Activated CD8-positive, alpha-beta memory T cell treated with anti-CD3 and anti-CD28 coated beads for 1 hour (primary cell): ENCODE measurements around the gene CAPN14.

ENCODE experiments used
- DNase-seq, 2 donors: peaks; one replicate each; pipeline ENCODE4 v3.0.0-alpha.2; 2020; ENCODE audit warnings: low read depth in 1 of 2; ENCODE audit errors: extremely low read depth in 1 of 2

CAPN14 gene

DNA sequence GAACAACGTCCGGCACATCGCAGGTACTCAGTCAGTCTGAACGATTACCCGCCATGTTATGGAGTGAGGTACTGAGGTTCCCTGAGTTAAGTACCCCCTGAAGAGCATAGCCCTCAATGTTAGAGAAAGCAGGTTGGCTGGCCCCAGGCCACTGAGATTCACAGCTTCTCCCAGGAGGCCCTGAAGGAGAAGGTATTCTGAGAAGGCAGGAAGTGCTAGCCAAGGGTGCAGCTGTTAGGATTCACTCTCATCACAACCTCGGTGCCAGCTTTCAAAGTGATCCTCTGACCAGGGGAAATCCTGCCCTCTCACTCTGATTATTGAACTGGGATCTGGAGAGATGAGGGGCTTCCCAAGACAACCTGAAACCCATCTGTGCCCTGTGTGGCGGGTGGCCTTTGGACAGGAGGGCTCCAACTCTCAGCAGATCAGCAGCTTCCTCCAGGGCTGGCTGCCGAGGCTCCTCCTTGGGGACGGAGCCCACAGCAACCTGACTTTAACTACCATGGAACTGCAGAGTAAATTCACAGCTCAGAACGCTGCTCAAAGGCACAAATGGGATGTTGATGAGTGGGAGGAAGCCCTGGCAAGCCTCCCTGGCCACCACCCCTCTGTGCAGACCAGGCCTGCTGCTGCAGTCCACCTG lies 24.4 kb upstream of the CAPN14 start:
- DNase-seq, result no peak

DNA sequence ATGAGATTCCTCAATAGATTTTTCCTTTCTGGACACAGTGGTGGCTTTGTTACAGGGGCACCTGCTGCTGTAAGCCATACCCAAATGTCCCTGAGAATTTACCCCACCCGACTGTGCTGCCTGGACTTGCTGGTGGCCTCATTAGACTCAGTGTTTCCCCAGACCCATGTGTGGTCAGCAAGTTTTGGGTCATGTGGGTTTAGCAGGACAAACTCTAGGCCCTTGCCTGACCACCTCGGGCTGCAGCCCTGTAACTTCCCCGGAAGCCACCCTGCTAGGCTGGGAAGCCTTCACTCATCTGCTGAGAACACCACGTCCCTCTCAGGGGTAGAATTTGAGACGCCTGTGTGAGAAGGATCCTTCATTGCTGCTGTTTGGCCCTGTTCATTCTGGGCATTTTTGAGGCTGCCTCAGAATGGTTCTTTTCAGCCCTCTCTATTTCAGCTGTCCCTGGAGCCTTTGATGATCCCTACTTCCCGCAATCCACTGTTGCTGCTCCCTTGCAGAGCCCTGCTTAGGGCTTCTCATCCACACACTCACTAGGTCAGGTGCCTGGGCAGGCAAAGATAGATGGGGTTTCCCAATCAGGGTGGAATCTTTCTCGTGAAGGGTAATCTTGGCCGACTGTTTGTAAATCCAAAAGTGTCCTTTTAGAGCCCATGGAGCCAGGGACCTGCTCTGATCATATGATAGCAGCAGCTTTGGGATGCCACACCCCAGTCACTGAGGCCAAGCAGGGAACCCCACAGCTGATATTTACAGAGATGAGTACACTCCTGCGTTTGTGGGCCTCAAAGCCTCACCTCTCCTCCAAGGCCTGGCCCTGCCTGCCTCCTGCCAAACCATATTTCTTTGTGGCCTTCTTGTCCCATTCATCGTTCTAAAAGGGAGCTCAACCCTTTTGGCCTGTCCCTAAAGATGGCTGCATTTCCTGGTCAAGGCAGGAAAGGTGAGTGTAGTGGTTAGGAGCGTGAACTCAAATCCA lies 23.4 kb upstream of the CAPN14 start:
- DNase-seq, result no peak

DNA sequence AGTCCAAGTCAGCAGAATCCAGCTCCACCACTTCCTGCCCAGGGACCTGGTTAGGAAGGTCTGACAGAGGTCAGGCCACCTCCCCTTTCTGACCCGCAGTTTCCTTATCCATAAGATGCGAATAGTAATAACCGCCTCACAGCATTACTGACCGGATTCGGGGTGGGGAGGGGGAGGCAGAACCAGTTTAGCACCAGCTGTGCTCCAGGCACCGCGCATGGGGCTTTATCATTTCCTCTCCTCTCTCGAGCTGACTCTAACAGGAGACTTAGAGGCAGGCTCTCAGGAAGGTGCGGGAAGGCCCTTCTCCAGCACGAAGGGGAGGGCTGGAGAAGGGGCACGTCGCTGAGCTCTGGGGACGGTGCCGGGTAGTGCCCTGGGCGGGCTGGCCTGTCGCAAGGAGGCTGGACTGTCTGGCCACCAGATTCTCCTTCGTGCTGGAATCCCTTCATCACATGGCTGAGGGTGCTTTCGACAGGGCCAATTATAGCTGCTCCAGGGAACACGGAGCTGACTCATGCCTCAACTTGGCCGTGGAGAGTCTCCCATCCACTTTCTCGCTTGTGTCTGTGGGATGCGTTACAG lies 22.4 kb upstream of the CAPN14 start:
- DNase-seq, result no peak

DNA sequence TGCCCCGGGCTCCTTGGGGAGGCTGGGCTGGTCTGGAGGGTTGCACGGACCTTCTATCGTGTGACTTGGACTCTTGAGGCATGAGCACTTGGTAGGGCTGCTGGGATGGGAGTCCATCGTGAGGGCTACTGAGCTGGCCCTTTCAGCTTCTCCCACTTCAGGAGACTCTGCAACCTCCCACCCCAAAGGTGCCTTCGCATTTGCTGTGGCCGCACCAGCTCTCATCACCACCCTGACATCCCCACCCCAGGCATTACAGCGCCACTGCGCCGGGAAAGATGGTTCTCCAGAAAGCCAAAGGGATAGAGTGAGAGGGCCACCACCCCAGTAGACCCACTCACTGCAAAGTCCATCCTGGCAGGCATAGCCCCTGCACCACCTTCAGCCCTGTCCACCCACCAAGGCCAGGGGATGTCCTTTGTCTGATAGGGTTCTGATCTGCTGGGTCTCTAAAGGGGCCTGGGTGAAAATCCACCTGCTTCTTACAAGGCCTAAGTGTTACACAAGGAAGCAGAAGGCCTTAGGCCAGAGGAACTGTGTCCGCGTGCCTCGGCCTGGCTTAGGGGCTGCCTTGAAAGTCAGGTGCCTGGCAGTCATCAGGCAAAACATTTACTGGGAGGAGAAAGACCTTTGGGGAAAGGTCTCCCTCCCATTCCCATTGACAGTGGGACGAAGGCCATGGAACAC lies 21.7 kb upstream of the CAPN14 start:
- no peak for DNase-seq

DNA sequence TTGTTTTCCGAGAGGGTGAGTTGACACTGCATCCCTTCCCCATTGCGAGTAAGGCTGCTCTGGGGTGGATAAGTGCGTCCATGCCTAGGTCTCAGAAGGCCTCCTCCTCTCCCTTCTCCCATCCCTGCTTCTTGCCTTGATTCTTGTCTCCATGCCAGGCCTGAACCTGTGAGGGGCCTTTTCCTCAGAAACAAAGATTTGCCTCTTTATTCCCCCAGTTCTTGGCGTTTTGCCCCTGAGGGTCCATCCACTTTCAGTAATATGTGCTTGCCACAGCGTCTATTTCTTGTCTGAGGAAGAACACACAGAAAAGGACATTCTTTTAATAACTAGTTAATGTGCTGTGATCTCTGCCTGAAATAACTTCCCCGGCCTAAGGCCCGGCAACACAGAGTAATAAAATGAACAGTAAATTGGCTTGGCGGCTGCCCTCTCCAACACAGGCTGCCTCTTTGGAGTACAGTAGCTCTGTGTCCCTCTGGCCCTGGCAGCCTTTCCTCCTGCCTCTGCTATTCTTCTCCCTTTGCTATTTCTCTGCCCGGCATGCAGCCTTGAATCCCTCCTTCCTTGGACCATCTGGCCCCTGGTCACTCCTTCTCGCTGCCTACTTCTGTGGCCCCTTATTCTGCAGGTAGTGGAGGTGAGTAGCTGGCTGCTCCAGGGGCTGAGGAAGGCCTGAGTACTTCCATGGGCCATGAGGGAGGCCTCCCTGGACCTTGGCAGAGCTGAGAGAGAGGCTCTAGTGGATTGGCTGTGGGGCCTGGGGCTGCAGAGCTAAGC lies 21.0 kb upstream of the CAPN14 start:
- DNase-seq, result no peak

DNA sequence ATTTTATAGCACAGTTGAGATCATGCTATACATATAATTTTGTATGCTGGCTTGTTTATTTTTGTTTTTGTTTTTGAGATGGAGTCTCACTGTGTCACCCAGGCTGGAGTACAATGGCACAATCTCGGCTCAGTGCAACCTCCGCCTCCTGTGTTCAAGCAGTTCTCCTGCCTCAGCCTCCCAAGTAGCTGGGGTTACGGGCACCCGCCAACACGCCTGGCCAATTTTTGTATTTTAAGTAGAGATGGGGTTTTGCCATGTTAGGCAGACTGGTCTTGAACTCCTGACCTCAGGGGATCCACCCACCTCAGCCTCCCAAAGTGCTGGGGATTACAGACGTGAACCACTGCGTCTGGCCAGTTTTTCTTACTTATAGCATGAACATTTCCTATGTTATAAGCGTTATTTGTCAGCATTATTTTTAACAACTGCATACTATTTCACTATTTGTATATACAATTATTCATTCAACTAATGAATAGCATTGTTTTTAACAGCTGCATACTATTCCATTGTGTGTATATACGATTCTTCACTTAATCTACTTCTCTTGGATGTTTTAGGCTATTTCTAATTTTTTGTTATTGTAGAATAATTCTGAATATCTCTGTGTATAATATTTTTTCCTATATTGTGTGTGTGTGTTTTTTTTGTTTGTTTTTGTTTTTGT lies 20.2 kb upstream of the CAPN14 start:
- DNase-seq, result no peak

DNA sequence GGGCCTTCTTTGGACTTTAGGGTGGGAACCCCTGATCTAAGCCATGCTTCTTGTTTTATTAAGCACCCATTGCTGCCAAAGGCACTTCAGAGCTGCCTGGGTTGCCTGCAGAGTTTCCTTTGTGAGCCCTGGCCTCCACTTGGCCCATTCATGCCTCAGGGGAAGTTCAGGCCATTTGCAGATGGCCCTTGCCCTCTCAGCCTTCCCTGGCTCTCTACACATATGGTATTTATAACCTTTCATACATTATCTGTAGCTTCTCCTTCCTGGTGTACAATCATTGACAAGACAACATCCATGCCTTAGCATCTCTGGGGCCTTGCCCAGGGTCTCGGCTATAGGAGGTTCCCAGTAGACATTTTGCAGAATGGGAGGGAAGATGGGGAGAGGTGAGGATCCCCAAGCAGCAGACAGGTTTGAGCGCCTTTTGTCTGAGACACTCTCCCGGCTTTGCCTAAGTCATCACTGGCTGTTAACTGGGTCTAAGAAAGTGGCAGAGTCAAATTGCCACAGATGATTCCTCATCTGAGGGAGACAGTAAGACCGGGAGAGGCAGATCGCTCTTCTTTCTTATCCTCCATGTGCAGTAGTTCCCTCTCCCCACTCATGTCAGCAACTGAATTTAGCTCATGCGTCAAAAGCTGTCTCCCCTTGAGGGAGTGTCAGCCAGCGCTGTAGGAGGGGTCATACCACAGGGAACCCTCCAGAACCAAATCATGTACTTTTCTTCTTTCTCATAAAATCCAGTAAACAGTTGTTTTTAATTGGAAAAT lies 19.3 kb upstream of the CAPN14 start:
- DNase-seq, result no peak

DNA sequence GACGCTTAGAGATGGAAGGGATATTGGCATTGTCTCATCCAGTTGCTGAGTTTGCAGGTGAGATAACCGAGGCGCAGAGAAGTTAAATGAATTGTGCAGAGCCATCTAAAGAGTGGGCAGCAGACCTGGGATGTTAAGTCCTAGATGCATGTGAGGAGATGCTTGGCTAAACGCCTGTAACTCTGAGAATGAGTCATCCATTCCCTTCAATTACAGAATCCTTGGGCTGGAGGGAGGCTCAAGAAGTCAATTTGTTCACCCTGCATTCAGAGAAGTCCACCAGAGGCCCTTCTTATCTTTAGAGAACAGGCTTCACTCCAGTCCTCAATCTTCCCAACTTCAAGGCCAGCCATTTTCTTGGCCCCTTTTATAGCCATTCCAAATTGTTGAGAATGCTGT lies 18.2 kb upstream of the CAPN14 start:
- DNase-seq, result no peak

DNA sequence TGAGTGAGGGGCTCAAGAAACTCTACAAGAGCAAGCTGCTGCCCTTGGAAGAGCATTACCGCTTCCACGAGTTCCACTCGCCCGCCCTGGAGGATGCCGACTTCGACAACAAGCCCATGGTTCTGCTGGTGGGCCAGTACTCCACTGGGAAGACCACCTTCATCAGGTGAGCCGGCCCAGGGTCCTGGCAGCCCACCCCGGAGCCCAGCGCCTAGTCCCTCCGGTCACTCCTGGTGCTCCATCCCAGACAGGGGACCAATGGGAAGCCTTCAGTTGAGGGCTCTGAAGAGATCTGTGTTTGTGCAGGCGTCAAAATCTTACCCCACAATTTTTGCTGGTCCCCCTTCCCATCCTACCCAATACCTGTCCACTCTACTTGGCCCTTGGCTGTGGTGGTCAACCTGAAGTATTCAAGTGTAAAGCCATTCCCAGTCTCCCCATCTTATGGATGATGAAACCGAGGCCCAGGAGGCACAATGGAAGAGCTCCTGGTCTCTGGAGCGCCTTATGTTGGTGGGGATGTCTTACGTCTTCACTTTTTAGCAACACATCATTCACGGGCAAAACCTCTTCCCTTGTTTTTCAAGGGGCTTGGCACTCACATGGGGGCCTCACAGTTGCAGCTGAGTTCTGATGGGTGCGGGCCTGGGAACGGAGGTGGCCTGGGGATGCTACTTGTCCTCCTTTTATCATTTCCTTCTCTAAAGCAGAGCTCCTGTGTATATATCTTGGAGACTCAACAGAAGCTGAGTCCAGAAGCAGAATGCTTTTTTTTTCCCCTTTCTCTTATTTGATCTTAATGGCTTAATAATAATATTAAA lies 17.6 kb upstream of the CAPN14 start:
- DNase-seq, result no peak

DNA sequence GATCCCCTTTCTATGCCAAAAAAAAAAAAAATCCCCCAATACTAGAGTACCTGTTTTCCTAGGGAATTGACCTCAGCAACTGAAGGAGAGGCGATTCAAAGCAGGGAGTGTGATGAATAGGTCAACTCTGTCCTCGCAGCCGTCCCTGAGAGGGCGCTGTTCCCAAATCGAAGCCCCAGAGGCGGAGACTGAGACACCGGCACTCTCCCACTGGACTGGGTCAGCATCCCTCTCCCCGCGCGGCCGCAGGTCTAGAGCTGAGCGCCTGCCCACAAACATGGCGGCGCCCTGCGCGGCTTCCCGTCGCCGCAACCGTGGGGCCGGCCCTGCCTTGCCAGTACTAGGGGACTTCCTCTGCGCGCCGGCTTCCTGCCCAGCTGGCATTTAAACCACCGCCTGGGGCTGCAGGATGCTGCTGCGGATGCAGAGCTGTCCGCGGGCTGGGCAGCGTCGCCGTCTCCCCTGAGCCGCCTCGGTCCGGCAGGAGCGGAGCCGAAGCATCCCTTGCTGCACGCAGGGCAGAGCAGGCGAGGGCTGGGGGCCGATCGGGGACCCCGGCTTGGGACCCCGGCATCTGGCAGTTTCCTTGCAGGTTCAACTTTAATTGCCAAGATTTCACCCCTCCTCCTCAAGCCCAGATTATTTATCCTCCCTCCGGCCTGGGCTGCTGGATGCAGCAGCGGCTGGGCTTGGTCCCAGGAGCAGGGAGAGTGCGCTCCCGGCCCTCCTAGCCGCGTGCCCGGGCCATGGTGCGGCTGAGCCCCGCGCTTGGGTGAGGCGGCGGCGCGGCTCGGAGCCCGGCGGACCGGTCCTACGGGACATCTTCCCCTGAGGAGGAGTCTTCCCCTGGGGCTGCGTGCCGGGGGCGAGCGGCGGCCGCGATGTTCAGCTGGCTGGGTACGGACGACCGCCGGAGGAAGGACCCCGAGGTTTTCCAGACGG lies 16.7 kb upstream of the CAPN14 start, which contains the start of gene EHD3:
Gene EHD3 (plus strand): TSS at position 412 of the 942 bp plus-strand sequence. CDS start 470 bp downstream, at position 882.
- peak; percentile 22 to 63 for DNase-seq

DNA sequence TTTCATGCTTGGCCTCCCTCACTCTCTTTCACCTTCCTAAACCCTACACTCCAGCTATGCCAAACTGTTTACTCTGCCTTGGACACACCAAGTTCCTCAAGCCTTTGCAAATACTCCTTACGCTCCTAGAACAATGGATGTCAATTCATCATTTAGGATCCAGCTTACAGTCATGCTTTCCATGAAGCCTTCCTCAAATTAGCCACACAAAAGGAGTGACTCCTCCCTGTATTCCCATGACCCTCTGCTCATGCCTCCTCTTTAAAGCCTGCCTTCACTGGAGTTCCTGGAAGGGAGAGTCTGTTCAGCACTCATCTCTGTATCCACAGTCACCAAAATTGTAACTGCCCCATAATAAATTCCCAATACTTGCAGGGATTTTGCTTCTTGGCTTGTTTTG lies 15.9 kb upstream of the CAPN14 start:
- DNase-seq, result no peak

DNA sequence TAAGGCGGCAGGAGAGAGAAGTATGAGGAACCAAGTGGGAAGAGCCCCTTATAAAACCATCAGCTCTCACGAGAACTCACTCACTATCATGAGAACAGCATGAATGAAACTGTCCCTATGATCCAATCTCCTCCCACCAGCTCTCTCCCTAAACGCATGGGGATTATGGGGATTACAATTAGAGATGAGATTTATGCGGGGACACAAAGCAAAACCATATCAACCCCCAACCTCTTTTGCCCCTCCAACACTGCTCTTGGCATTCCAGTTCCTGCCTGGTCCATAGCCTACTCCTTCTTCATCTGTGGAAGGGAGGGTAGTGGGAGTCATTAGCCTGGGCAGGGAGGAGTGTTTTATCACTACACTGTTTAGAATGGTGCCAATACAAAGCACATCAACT lies 15.3 kb upstream of the CAPN14 start:
- DNase-seq, result no peak

DNA sequence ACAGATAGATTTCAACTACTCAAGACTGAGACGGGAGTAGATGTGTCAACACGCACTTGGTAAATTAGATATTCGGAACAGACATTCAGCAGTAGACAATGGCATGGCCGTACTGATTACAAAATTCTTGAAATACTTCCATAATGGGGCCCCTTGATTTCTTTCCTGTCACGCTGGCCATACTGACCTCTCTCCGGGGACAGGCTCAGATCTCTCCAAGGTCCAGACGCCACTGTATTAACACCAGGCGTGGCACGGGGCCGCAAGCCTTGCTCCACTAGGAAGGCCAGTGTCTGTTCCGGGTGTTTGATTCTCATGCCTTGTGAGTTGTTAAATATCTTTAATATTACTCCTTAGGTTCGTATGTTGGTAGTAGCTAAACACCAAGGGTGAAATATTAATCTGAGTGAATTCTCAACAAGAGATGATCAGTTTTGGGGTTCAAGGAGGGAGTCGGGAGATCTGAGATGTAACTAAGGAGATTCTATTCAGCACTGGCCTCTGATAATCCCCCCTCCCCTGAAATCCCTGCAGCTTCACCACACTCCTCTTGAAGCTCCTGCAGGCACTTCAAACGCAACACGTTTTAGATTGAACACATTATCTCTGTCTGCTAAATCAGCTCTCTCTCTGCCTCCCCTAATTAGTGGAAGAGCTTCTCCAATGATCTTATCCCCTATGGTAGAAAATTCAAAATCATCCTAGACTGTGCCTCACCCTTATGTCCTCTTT lies 14.4 kb upstream of the CAPN14 start:
- DNase-seq, result no peak

DNA sequence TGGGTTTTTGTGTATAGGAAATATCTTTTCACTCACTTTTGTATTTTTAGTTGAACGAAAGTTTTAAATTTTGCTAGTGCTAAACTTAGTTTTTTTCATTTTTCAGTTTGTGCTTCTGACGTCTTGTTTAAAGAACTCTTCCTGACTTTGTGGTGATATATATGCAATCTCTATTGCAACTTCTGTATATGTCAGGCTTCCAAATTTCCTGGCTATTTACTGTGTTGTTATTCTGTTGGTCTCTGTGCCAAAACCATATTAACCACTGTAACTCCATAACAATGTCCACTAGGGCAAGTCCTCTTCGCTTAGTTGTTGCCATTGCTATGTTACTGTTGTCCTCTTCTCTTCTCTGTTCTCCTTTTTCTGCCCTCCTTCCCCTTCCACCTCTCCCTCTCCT lies 13.4 kb upstream of the CAPN14 start:
- DNase-seq, result no peak

DNA sequence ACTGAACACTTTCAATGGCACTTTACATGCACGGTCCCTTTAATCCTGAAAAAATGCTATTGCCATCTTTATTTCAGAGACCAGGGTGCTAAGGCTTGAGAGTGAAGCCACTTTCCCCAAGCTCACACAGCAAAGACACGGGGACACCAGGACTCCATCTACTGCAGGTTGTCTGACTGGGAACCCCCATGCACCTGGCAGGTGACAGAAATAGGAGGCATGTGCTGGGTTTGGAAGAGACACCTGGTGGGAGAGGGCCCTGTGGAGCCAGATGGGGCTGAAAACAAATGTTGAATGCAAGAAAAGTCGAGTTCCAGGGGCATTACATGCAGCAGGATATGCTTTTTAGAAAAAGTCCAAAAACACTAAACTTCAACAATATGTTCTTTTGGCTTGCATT lies 11.4 kb upstream of the CAPN14 start:
- no peak for DNase-seq

DNA sequence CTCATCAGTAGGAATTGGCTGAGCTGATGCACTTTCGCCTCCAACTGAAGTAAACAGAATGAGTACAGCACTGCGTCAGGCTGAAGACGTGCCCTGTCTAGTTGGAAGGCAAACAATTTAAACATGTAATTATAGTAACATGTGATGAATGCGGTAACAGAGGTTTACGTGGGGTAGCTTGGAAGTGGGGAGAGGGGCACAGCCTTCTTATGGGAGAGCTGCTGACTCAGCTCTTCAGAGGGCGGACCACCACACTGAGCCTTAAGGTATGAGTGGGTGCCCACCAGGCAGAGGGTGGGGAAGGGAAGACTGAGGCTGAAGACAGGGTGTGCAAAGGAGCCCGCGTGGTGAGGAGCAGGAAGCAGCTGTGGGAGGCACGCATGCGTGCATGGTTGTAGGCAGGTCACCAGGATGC lies 10.4 kb upstream of the CAPN14 start:
- DNase-seq, result no peak
